ENCODE results near the gene SPPL2C. TPM values are rescaled to one million over a fixed set of nuclear protein-coding genes. Genes with fewer than 3 reads are reported as not detected.

The SPPL2C gene
- total RNA-seq, 1 experiment from 2014 or later, result not detected

GRCh38 chr17:45851022-45851421, 6.3 kb downstream of the SPPL2C start:
- no peaks in the 10 kb centered on the region for H3K36me3 ChIP-seq (ENCODE audit: control insufficient read depth, insufficient read depth, low read length)
- Mint-ChIP-seq H3K27ac (ENCODE audit: unreplicated experiment) (no peak overlapping the region), H3K4me1 (ENCODE audit: low read depth, unreplicated experiment) (no peaks in the 10 kb centered on the region), H3K4me3 (ENCODE audit: unreplicated experiment) (no peak overlapping the region), H3K27me3 (ENCODE audit: insufficient read depth, unreplicated experiment) (peaks cover 20% of the 10 kb centered on the region), H3K36me3 (ENCODE audit: insufficient read depth, unreplicated experiment) (peaks cover 3% of the 10 kb centered on the region), H3K9me3 (ENCODE audit: unreplicated experiment) (no peaks in the 10 kb centered on the region)
- no peak overlapping the region for H3K4me3 ChIP-seq (ENCODE audit: low read depth, low read length)
- no peaks in the 10 kb centered on the region for H3K4me1 ChIP-seq
- ChIA-PET POLR2A (no interaction called here), CTCF (interaction anchor here (1.3 to 2.8 kb wide), 3 partner anchors 16 to 211 kb away, joined by 4 to 14 read pairs (median 6); no protein-coding TSS in a partner anchor)
- no TSS peak for BruUV-seq (replicated peaks)
- no peak for TF ChIP-seq CTCF (IDR thresholded peaks at IDR 0.05; ENCODE audit: insufficient read depth in 1 of 2, low read depth in 1 of 2, low read length in 1 of 2, severe bottlenecking in 1 of 2, unreplicated experiment in 1 of 2)
- intact Hi-C loops (cut with micrococcal nuclease; ENCODE audit: unreplicated experiment), result loop anchor here (5.0 kb wide), 1 partner anchor 129 kb away; no protein-coding TSS in a partner anchor
- no peaks in the 10 kb centered on the region for H3K9me3 ChIP-seq
- no peak for DNase-seq
- no peaks in the 10 kb centered on the region; the same call in 1 of the 2 replicates for H3K27me3 ChIP-seq (replicated peaks; ENCODE audit: control insufficient read depth, insufficient read depth, low read length)

- Histone ChIP-seq H3K27me3 (replicated peaks; ENCODE audit: control insufficient read depth, insufficient read depth, low read length) (no peaks in the 10 kb centered on the region; the same call in 1 of the 2 replicates), H3K36me3 (ENCODE audit: control insufficient read depth, insufficient read depth, low read length) (no peaks in the 10 kb centered on the region), H3K4me1 (no peaks in the 10 kb centered on the region), H3K9me3 (no peaks in the 10 kb centered on the region), H3K4me3 (ENCODE audit: low read depth, low read length) (no peak overlapping the region)
- Mint-ChIP-seq H3K9me3 (ENCODE audit: unreplicated experiment) (no peaks in the 10 kb centered on the region), H3K27ac (ENCODE audit: unreplicated experiment) (no peak overlapping the region), H3K36me3 (ENCODE audit: insufficient read depth, unreplicated experiment) (peaks cover 5% of the 10 kb centered on the region), H3K27me3 (ENCODE audit: insufficient read depth, unreplicated experiment) (peaks cover 17% of the 10 kb centered on the region), H3K4me3 (ENCODE audit: unreplicated experiment) (no peak overlapping the region), H3K4me1 (ENCODE audit: low read depth, unreplicated experiment) (no peaks in the 10 kb centered on the region)
- CTCF ChIA-PET, result interaction anchor here (1.3 to 2.8 kb wide), 3 partner anchors 17 to 211 kb away, joined by 4 to 14 read pairs (median 6); no protein-coding TSS in a partner anchor
- POLR2A ChIA-PET, result no interaction called here
- intact Hi-C loops (cut with micrococcal nuclease; ENCODE audit: unreplicated experiment), result loop anchor here (5.0 kb wide), 1 partner anchor 129 kb away; no protein-coding TSS in a partner anchor
- DNase-seq, result peak in 1 of 2 experiments; percentile 35
- no TSS peak for BruUV-seq (replicated peaks)
- no peak for TF ChIP-seq CTCF (IDR thresholded peaks at IDR 0.05; ENCODE audit: insufficient read depth in 1 of 2, low read depth in 1 of 2, low read length in 1 of 2, severe bottlenecking in 1 of 2, unreplicated experiment in 1 of 2)
Observed at GRCh38 chr17:45851464-45851863, 6.8 kb downstream of the SPPL2C start.

- no peaks in the 10 kb centered on the region for H3K4me1 ChIP-seq
- no peaks in the 10 kb centered on the region; the same call in 1 of the 2 replicates for H3K27me3 ChIP-seq (replicated peaks; ENCODE audit: control insufficient read depth, insufficient read depth, low read length)
- CTCF ChIA-PET, result interaction anchor here (0.8 to 2.8 kb wide), 4 partner anchors 17 to 216 kb away, joined by 4 to 14 read pairs (median 5); no protein-coding TSS in a partner anchor
- Mint-ChIP-seq H3K4me1 (ENCODE audit: low read depth, unreplicated experiment) (no peaks in the 10 kb centered on the region), H3K27me3 (ENCODE audit: insufficient read depth, unreplicated experiment) (peaks cover 17% of the 10 kb centered on the region), H3K36me3 (ENCODE audit: insufficient read depth, unreplicated experiment) (peaks cover 5% of the 10 kb centered on the region), H3K9me3 (ENCODE audit: unreplicated experiment) (no peaks in the 10 kb centered on the region), H3K4me3 (ENCODE audit: unreplicated experiment) (no peak overlapping the region), H3K27ac (ENCODE audit: unreplicated experiment) (no peak overlapping the region)
- POLR2A ChIA-PET, result no interaction called here
- H3K36me3 ChIP-seq (ENCODE audit: control insufficient read depth, insufficient read depth, low read length), result no peaks in the 10 kb centered on the region
- no peak for DNase-seq
- no peak for TF ChIP-seq CTCF (IDR thresholded peaks at IDR 0.05; ENCODE audit: insufficient read depth in 1 of 2, low read depth in 1 of 2, low read length in 1 of 2, severe bottlenecking in 1 of 2, unreplicated experiment in 1 of 2)
- no peaks in the 10 kb centered on the region for H3K9me3 ChIP-seq
- H3K4me3 ChIP-seq (ENCODE audit: low read depth, low read length), result no peak overlapping the region
- BruUV-seq (replicated peaks), result no TSS peak
- intact Hi-C loops (cut with micrococcal nuclease; ENCODE audit: unreplicated experiment), result loop anchor here (1.0 to 5.0 kb wide), 2 partner anchors 130 to 212 kb away; no protein-coding TSS in a partner anchor
Observed at GRCh38 chr17:45851873-45852272, 7.2 kb downstream of the SPPL2C start.

Measured in Caco-2 (cell line).